RWPE2 (cell line): ENCODE measurements around the gene MB21D2.

Experiments
- ATAC-seq: fragments of 200-7000 bp; cut with Tn5 transposase; 3 replicates; pipeline ENCODE4 v1.9.1; 2021; ENCODE audit warnings: low read depth
- DNase-seq: peaks from one replicate; pipeline ENCODE4 v3.0.0-alpha.2; 2020; ENCODE audit warnings: low spot score
- H3K27ac ChIP-seq: fragments of 450-650 bp; 2 replicates; pipeline ENCODE4 v1.5.1; 2017; ENCODE audit warnings: mild to moderate bottlenecking; ENCODE audit not compliant: poor library complexity, severe bottlenecking
- H3K27me3 ChIP-seq: fragments of 250-450 bp; sonication (Bioruptor Pico); 2 replicates; pipeline ENCODE4 v1.5.1; 2021; ENCODE audit warnings: mild to moderate bottlenecking, moderate library complexity; ENCODE audit not compliant: insufficient read depth, poor library complexity, severe bottlenecking
- H3K36me3 ChIP-seq: fragments of 250-450 bp; sonication (Bioruptor Pico); 2 replicates; pipeline ENCODE4 v1.5.1; 2020; ENCODE audit warnings: low read depth, mild to moderate bottlenecking, moderate library complexity
- H3K4me1 ChIP-seq: fragments of 250-450 bp; sonication (Bioruptor Pico); 2 replicates; pipeline ENCODE4 v1.5.1; 2021; ENCODE audit warnings: mild to moderate bottlenecking, moderate library complexity; ENCODE audit not compliant: insufficient read depth, poor library complexity, severe bottlenecking
- H3K4me3 ChIP-seq: fragments of 250-450 bp; sonication (Bioruptor Pico); 2 replicates; pipeline ENCODE4 v1.5.1; 2021; ENCODE audit warnings: mild to moderate bottlenecking, moderate library complexity; ENCODE audit not compliant: severe bottlenecking
- H3K9me3 ChIP-seq: fragments of 250-450 bp; sonication (Bioruptor Pico); 2 replicates; pipeline ENCODE4 v1.5.1; 2021; ENCODE audit warnings: mild to moderate bottlenecking, moderate library complexity; ENCODE audit not compliant: severe bottlenecking
- CTCF ChIP-seq: fragments of 450-650 bp; IDR thresholded peaks from one replicate; pipeline ENCODE4 v1.5.1; 2017; ENCODE audit warnings: mild to moderate bottlenecking, moderate library complexity; ENCODE audit not compliant: poor library complexity, severe bottlenecking

MB21D2 gene

GRCh38 chr3:192889679-192890078 is 28.0 kb downstream of the MB21D2 start:
- Histone ChIP-seq H3K27ac (no peak overlapping the region), H3K4me1 (peaks cover 71% of the 10 kb centered on the region), H3K27me3 (no peaks in the 10 kb centered on the region), H3K4me3 (no peak overlapping the region), H3K9me3 (no peaks in the 10 kb centered on the region), H3K36me3 (no peaks in the 10 kb centered on the region)
- TF ChIP-seq CTCF = no peak
- DNase-seq = no peak
- ATAC-seq = no peak

GRCh38 chr3:192888190-192888589 is 29.5 kb downstream of the MB21D2 start:
- DNase-seq (no peak), ATAC-seq (no peak)
- Histone ChIP-seq H3K4me1 (peaks cover 79% of the 10 kb centered on the region), H3K36me3 (no peaks in the 10 kb centered on the region), H3K27me3 (no peaks in the 10 kb centered on the region), H3K27ac (no peak overlapping the region), H3K4me3 (no peak overlapping the region), H3K9me3 (no peaks in the 10 kb centered on the region)
- TF ChIP-seq CTCF = no peak

- DNase-seq (no peak), ATAC-seq (no peak)
- Histone ChIP-seq H3K4me3 (no peak overlapping the region), H3K4me1 (peaks cover 81% of the 10 kb centered on the region), H3K27me3 (no peaks in the 10 kb centered on the region), H3K27ac (no peak overlapping the region), H3K9me3 (no peaks in the 10 kb centered on the region), H3K36me3 (no peaks in the 10 kb centered on the region)
- no peak for TF ChIP-seq CTCF
Observed at GRCh38 chr3:192887701-192888100, 30.0 kb downstream of the MB21D2 start.

- DNase-seq = peak; percentile 66
- Histone ChIP-seq H3K4me3 (no peak overlapping the region), H3K27ac (no peak overlapping the region), H3K9me3 (no peaks in the 10 kb centered on the region), H3K4me1 (peaks cover 81% of the 10 kb centered on the region), H3K36me3 (no peaks in the 10 kb centered on the region), H3K27me3 (no peaks in the 10 kb centered on the region)
- TF ChIP-seq CTCF = no peak
- peak; percentile 64 for ATAC-seq
Observed at GRCh38 chr3:192887047-192887446, 30.6 kb downstream of the MB21D2 start.

GRCh38 chr3:192884777-192885773 is 32.6 kb downstream of the MB21D2 start:
- TF ChIP-seq CTCF = no peak
- Histone ChIP-seq H3K36me3 (no peaks in the 10 kb centered on the region), H3K27ac (no peak overlapping the region), H3K9me3 (no peaks in the 10 kb centered on the region), H3K27me3 (no peaks in the 10 kb centered on the region), H3K4me1 (peaks cover 68% of the 10 kb centered on the region), H3K4me3 (no peak overlapping the region)
- no peak for DNase-seq
- peak; percentile 42 for ATAC-seq
